ENCODE data around the gene KCNJ15.

GRCh38 chr21:38255571-38256117 is 1.1 kb upstream of the KCNJ15 start:
- no peak for TF ChIP-seq YY1 (IDR thresholded peaks at IDR 0.05; ENCODE audit: extremely low read depth, insufficient replicate concordance, low read depth, low read length)
- no peak for TF ChIP-seq ZFX (IDR thresholded peaks at IDR 0.05)
- no peak for TF ChIP-seq CTCF (IDR thresholded peaks at IDR 0.05 in 2 of 3, conservative IDR thresholded peaks at IDR 0.05 in 1 of 3; ENCODE audit: borderline replicate concordance in 1 of 3, insufficient read depth in 1 of 3, low read depth in 2 of 3, low read length in 2 of 3)
- TF ChIP-seq ATF3 (IDR thresholded peaks at IDR 0.05), result no peak
- TF ChIP-seq JUND (IDR thresholded peaks at IDR 0.05), result no peak
- no peak for TF ChIP-seq POLR2A (IDR thresholded peaks at IDR 0.05; ENCODE audit: borderline replicate concordance, extremely low read depth, insufficient read depth, insufficient read length)
- TF ChIP-seq ZNF274 (IDR thresholded peaks at IDR 0.05; ENCODE audit: low read depth, low read length), result no peak
- no peak for TF ChIP-seq REST (IDR thresholded peaks at IDR 0.05; ENCODE audit: low read depth)
- no peak for TF ChIP-seq EZH2phosphoT487 (IDR thresholded peaks at IDR 0.05; ENCODE audit: borderline replicate concordance)

All from HCT116 (cell line).